ENCODE data around the gene AGAP1.

- TF ChIP-seq, protein P1, sequence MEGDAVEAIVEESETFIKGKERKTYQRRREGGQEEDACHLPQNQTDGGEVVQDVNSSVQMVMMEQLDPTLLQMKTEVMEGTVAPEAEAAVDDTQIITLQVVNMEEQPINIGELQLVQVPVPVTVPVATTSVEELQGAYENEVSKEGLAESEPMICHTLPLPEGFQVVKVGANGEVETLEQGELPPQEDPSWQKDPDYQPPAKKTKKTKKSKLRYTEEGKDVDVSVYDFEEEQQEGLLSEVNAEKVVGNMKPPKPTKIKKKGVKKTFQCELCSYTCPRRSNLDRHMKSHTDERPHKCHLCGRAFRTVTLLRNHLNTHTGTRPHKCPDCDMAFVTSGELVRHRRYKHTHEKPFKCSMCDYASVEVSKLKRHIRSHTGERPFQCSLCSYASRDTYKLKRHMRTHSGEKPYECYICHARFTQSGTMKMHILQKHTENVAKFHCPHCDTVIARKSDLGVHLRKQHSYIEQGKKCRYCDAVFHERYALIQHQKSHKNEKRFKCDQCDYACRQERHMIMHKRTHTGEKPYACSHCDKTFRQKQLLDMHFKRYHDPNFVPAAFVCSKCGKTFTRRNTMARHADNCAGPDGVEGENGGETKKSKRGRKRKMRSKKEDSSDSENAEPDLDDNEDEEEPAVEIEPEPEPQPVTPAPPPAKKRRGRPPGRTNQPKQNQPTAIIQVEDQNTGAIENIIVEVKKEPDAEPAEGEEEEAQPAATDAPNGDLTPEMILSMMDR (IDR thresholded peaks at IDR 0.05), result no peak
- TF ChIP-seq POLR2A (IDR thresholded peaks at IDR 0.05), result no peak
Measured at GRCh38 chr2:235707411-235708096, 213.7 kb downstream of the AGAP1 start.

Data from right lobe of liver (tissue), 4 donors.